Fibroblast of pulmonary artery (primary cell): ENCODE results near the gene ANKRD2.
A peak's percentile ranks its signal among the peaks of the same experiment; 100 is the strongest.

Source experiments
- DNase-seq: peaks from one replicate; pipeline ENCODE4 v3.0.0-alpha.2; 2010; ENCODE audit warnings: low read depth
- H3K4me3 ChIP-seq: replicated peaks from 2 replicates; pipeline ENCODE4 v1.5.1; 2011; ENCODE audit warnings: low read depth, mild to moderate bottlenecking, control low read depth, low read length, moderate library complexity
- CTCF ChIP-seq: IDR thresholded peaks from 2 replicates; pipeline ENCODE4 v1.5.1; 2011; ENCODE audit warnings: mild to moderate bottlenecking, control low read depth, low read length, inconsistent platforms; ENCODE audit errors: missing control alignments

Gene ANKRD2

GRCh38 chr10:97596101-97597082, 23.8 kb downstream of the ANKRD2 start:
- no peak overlapping the region for H3K4me3 ChIP-seq
- no peak for TF ChIP-seq CTCF
- peak; percentile 92 for DNase-seq

GRCh38 chr10:97597778-97598177, 25.2 kb downstream of the ANKRD2 start:
- no peak overlapping the region for H3K4me3 ChIP-seq
- TF ChIP-seq CTCF, result no peak
- DNase-seq, result no peak

- no peak for TF ChIP-seq CTCF
- DNase-seq, result no peak
- H3K4me3 ChIP-seq, result no peak overlapping the region
Observed at GRCh38 chr10:97598407-97599271, 26.1 kb downstream of the ANKRD2 start.

GRCh38 chr10:97599272-97599619, 26.7 kb downstream of the ANKRD2 start:
- H3K4me3 ChIP-seq, result no peak overlapping the region
- no peak for DNase-seq
- no peak for TF ChIP-seq CTCF

- TF ChIP-seq CTCF, result no peak
- H3K4me3 ChIP-seq, result no peak overlapping the region
- no peak for DNase-seq
Observed at GRCh38 chr10:97600616-97601015, 28.0 kb downstream of the ANKRD2 start.

- H3K4me3 ChIP-seq, result no peak overlapping the region
- DNase-seq, result no peak
- TF ChIP-seq CTCF, result no peak
Observed at GRCh38 chr10:97601268-97602215, 29.0 kb downstream of the ANKRD2 start.
